ENCODE results near the gene TESK2.
"Not testable (repeated sequence)": the region's sequence is repeated elsewhere in the genome, so short reads cannot be mapped to it uniquely, and the experiment has no call there.

The TESK2 gene

DNA sequence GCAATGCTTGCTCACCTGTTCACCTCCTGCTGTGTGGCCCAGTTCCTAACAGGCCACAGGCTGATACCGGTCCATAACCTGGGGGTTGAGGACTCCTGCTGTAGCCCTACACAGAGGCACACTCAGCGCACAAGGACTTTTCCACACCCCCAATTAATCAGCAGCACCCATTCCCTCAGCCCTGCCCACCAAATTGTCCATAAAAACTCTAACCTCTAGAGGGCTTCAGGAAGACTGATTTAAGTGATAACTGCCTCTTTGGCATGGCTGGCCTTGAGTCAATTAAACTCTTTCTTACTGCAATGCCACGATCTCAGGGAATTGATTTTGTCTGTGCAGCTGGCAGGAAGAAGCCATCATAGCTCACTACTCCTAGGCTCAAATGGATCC lies 79.5 kb downstream of the TESK2 start:
- DNase-seq, result no peak

- no peak for DNase-seq
These were observed 80.0 kb downstream of the TESK2 start for GRCh38 chr1:45410850-45411509.

- DNase-seq, result no peak
These were observed 81.7 kb downstream of the TESK2 start for GRCh38 chr1:45409276-45409675.

DNA sequence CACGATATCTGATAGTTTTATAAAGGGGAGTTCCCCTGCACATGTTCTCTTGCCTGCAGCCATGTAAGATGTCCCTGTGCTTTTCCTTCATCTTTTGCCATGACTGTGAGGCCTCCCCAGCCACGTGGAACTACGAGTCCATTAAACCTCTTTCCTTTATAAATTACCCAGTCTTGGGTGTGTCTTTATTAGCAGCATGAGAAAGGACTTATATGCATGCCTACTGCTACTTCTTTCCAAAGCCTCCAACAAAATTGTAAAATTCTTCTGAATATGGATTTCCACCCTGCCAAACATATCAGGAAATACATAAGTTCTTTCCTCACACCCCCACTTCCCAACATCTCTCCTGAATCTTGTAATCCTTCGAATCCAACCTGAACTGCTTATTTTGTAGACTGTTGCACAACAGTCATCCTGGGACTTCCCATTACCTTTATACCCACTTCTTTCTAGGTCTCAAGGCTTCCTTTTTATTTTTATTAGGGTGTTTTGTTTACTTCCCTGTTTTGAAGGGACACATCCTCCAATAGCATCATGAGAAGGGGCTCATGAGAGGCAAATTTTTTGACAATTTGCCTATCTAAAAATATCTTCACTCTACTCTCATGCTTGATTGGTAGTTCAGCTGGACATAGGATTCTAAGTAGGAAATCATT lies 83.2 kb downstream of the TESK2 start:
- DNase-seq, result no peak

GRCh38 chr1:45405636-45406035 lies 85.3 kb downstream of the TESK2 start:
- no peak for DNase-seq

GRCh38 chr1:45403718-45404117 lies 87.2 kb downstream of the TESK2 start:
- no peak for DNase-seq

- DNase-seq, result no peak
These were observed 87.7 kb downstream of the TESK2 start for GRCh38 chr1:45403298-45403697.

- no peak for DNase-seq
These were observed 89.4 kb downstream of the TESK2 start for GRCh38 chr1:45401524-45401923.

- no peak for DNase-seq
These were observed 90.9 kb downstream of the TESK2 start for GRCh38 chr1:45400049-45400448.

DNA sequence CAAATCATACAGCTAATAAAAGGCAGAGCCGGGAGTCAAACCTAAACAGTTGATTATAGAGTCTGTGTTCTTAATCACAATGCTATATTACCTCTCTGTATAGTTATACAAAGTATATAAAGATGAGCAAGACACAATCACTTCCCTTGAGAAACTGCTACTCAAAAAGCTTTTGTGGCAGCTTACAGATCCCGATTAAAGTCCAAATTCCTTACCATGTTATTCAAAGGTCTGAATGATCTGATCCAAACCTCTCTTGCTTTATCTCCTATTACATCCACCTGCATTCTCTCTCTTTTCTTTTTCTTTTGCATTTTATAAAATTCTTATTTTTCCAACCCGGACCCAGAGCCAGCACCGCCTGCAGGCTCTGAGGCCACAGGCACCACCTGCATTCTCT lies 93.7 kb downstream of the TESK2 start:
- no peak for DNase-seq

DNA sequence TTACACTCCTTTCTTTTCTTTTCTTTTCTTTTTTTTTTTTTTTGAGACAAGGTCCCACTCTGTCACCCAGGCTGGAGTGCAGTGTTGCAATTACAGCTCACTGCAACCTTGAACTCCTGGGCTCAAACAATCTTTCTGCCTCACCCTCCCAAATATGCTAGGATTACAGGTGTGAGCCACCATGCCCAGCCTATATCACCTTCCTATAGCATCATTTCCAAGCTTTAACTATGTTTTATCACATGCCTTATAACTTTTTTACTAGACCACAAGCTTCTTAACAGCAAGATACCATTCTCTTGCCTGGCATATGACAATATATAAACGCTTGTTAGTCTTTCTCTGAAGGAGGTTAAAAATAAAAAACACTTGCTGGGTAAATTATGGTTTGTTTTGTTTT lies 95.4 kb downstream of the TESK2 start:
- DNase-seq, result no peak

DNA sequence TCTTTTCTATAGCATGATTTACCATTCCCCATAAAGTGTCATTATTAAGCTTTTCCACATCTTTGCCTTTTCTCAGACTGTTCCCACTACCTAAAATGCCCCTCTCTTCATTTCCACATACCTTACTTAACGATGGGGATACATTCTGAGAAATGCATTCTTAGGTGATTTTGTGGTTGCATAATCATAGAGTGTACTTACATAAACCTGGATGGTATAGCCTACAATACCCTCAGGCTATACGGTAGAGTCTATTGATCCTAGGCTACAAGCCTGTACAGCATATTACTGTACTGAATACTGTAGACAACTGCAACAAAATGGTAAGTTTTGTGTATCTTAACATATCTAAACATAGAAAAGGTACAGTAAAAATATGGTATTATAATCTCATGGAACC lies 95.9 kb downstream of the TESK2 start:
- DNase-seq, result no peak

GRCh38 chr1:45394342-45394741 lies 96.6 kb downstream of the TESK2 start:
- no peak for DNase-seq

DNA sequence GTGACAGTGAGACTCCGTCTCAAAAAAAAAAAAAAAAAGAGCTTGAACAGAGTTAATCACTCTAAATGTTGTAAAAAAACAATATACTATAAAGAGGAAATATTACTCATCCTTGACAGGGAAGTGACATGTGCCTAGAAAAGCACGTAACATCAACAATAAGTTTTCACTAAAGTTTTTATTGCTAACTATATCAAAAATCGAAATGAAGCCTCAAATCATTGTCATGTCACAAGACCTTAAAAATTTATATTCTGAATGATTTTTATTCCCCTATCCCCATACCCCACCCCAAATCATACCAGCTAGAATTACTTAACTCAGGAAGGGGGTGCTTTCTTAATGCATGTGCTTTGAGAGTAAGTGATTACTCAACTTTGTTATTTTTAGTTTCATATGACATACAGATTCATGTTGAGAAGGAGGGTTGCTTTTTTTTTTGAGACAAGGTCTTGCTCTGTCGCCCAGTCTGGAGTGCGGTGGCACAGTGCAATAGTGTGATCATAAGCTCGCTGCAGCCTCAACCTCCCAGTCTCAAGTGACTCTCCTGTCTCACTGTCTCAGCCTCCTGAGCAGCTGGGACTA lies 97.2 kb downstream of the TESK2 start:
- DNase-seq, result no peak

- DNase-seq, result no peak
These were observed 104.7 kb downstream of the TESK2 start for GRCh38 chr1:45386219-45386618.

DNA sequence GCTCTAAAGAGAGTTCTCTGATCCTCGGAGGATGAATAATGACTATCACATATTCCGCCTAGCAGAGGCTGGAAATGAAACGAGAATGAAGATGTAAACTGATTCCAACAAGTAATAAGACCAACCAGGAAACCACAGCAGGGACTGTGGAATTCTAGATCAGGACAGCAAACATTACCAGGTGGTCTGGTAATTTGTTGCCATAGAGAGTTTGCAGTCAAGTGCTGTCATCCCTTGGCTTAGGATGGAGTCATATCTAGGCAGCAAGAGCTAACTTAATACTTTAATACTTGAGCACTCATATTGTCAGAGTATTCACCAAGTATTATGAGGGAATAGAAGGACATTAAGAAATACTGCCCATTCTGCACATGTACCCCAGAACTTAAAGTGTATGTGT lies 105.7 kb downstream of the TESK2 start:
- no peak for DNase-seq

DNA sequence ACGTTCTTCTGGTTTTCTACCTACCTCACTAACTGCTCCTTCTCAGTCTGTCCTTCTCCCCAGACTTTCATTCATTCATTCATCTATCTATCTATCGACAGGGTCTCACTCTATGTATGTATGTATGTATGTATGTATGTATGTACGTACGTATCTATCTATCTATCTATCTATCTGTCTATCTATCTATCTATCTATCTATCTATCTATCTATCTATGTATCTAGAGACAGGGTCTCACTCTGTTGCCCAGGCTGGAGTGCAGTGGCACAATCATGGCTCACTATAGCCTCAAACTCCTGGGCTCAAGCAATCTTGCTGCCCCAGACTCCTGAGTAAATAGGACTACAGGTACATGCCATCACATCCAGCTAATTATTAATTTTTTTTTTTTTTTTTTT lies 106.8 kb downstream of the TESK2 start:
- DNase-seq, result not testable (repeated sequence)

DNA sequence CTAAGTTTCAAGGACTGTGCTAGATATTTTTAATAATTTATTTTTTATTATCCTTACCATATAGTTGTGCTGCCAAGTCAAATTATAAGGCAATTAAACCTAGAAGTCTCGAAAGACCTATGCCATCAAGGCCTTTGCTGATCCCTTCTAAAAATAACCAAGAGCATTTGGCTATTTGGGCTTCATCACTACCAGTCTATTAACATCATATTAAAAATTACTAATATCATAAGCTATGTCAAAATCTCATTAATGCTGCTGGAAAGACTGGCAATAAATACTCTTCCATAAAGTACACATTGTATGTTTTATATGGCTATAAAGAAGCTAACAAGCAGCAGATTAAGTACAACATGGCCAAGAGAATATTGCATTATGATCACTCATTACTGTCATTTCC lies 107.8 kb downstream of the TESK2 start:
- no peak for DNase-seq

DNA sequence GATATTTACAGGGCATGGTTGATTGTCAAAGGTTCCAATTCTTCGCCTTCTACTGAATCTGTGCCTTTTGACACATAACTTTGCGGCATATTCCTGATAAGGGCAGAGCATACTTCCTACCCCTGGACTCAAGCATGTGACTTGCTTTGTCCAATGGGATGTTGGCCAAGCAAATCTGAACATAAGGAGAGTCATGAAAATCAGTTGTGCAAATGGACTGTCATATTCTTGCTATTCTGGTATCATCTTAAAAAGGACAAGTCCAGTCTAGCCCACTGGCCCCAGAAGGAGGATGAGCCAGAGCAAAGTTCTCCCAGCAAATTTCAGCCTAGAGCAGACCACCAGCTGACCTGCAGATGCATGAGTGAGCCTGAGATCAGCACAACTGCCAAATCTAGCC lies 109.7 kb downstream of the TESK2 start:
- DNase-seq, result no peak

DNA sequence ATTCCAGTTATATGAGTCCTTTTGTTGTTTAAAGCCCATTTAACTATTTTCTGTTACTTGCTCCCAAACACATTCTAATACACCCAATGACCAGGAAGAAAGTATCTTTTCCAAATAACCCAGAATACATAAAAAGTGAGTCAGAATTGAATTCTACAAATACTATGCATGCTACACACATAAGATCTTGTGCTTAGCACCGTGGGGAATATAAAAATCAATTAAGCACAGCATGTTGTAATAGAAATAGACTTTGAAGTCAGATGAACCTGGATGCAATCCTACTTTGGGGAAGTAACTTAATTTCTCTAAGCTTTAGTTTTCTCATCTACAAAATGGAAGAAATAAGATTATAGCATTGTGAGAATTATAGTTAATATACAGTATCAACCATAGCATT lies 110.2 kb downstream of the TESK2 start:
- no peak for DNase-seq

- no peak for DNase-seq
These were observed 110.8 kb downstream of the TESK2 start for GRCh38 chr1:45380125-45380524.

DNA sequence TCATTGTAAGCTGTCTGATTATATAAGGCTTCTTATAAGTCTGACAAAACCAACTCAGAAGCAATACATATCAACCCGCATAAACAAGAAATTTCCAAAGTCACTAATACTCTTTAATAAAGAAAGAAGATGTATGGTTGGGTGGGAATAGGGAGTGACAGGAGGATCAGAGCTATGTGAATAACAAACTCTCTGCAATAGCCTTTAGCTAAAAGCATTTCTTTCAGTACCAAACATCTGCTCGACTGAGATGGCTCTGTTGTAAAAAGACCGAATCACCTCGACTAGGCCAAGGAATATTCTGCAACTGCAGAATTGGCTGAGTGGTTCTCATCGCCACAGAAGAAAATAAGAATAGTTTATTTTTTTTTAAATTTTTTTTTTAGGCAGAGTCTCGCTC lies 111.4 kb downstream of the TESK2 start:
- DNase-seq, result no peak

DNA sequence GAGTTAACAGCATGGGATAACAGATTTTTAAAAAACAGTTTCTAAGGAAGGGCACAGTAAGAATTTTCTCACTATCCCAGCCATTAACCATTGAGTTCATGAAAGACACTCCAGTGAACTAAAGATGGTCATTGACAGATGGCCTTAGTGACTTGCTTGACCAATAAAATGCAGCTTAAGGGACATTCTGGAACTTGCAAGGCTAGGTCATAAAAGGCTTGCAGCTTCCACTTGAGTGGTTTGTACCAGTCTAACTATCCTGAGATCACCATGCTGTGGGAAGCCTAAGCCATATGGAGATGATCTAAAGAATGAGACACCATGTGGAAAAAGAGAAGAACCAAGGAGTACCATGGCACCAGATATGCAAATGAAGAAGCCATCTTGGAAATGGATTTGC lies 112.8 kb downstream of the TESK2 start:
- no peak for DNase-seq
